PFSK-1 (cell line): Measurements from ENCODE around the gene MFSD2A.

Experiments
- FOXP2 ChIP-seq: optimal IDR thresholded peaks from 2 replicates; pipeline ENCODE3; 2011; ENCODE audit warnings: borderline replicate concordance, control low read depth, inconsistent platforms; ENCODE audit not compliant: insufficient read depth; ENCODE audit errors: extremely low read length, extremely low read depth
- POLR2AphosphoS5 ChIP-seq: IDR thresholded peaks from 2 replicates; pipeline ENCODE4 v1.6.1; 2012; ENCODE audit warnings: low read depth, mild to moderate bottlenecking, control low read depth, low read length, moderate library complexity
- SIN3A ChIP-seq: IDR thresholded peaks from 2 replicates; pipeline ENCODE4 v1.6.1; 2012; ENCODE audit warnings: mild to moderate bottlenecking, low read length, moderate library complexity, borderline replicate concordance; ENCODE audit not compliant: insufficient read depth
- TAF1 ChIP-seq: IDR thresholded peaks from 2 replicates; pipeline ENCODE4 v1.6.1; 2012; ENCODE audit warnings: low read length, control low read depth, borderline replicate concordance; ENCODE audit not compliant: insufficient read depth
- TF ChIP-seq, protein P1 (sequence below), 2 experiments: IDR thresholded peaks; 2 replicates each; pipeline versions ENCODE4 v1.6.1 to v1.8.0; 2011 to 2012; ENCODE audit warnings: low read depth in 2 of 2, low read length in 2 of 2, control low read depth in 1 of 2, inconsistent platforms in 1 of 2, mild to moderate bottlenecking in 1 of 2, moderate library complexity in 1 of 2; ENCODE audit not compliant: insufficient read depth in 1 of 2

Gene MFSD2A

GRCh38 chr1:40004857-40005256, 49.9 kb downstream of the MFSD2A start:
- TF ChIP-seq TAF1, result no peak
- TF ChIP-seq, protein P1, sequence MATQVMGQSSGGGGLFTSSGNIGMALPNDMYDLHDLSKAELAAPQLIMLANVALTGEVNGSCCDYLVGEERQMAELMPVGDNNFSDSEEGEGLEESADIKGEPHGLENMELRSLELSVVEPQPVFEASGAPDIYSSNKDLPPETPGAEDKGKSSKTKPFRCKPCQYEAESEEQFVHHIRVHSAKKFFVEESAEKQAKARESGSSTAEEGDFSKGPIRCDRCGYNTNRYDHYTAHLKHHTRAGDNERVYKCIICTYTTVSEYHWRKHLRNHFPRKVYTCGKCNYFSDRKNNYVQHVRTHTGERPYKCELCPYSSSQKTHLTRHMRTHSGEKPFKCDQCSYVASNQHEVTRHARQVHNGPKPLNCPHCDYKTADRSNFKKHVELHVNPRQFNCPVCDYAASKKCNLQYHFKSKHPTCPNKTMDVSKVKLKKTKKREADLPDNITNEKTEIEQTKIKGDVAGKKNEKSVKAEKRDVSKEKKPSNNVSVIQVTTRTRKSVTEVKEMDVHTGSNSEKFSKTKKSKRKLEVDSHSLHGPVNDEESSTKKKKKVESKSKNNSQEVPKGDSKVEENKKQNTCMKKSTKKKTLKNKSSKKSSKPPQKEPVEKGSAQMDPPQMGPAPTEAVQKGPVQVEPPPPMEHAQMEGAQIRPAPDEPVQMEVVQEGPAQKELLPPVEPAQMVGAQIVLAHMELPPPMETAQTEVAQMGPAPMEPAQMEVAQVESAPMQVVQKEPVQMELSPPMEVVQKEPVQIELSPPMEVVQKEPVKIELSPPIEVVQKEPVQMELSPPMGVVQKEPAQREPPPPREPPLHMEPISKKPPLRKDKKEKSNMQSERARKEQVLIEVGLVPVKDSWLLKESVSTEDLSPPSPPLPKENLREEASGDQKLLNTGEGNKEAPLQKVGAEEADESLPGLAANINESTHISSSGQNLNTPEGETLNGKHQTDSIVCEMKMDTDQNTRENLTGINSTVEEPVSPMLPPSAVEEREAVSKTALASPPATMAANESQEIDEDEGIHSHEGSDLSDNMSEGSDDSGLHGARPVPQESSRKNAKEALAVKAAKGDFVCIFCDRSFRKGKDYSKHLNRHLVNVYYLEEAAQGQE (IDR thresholded peaks at IDR 0.05; ENCODE audit: insufficient read depth in 1 of 2, low read depth in 2 of 2, low read length in 2 of 2), result no peak
- TF ChIP-seq SIN3A, result no peak
- no peak for TF ChIP-seq FOXP2
- TF ChIP-seq POLR2AphosphoS5, result no peak

DNA sequence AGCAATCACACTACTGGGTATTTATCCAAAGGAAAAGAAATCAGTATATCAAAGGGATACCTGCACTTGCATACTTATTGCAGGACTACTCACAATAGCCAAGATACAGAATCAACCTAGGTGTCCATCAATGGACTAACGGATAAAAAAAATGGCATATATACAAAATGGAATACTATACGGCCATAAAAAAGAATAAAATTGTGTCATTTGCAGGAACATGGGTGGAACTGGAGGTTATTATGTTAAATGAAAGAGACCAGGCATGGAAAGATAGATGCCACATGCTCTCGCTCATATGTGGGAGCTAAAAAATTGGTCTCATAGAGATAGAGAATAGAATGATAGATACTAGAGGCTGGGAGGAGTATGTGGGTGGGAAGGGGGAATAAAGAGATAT, 56.3 kb downstream of the MFSD2A start:
- TF ChIP-seq SIN3A (no peak), TAF1 (no peak), FOXP2 (no peak), POLR2AphosphoS5 (no peak)
- TF ChIP-seq, protein P1 (IDR thresholded peaks at IDR 0.05; ENCODE audit: insufficient read depth in 1 of 2, low read depth in 2 of 2, low read length in 2 of 2), result no peak

- TF ChIP-seq POLR2AphosphoS5, result no peak
- no peak for TF ChIP-seq SIN3A
- TF ChIP-seq TAF1, result no peak
- no peak for TF ChIP-seq FOXP2
- TF ChIP-seq, protein P1 (IDR thresholded peaks at IDR 0.05; ENCODE audit: insufficient read depth in 1 of 2, low read depth in 2 of 2, low read length in 2 of 2), result no peak
These were observed 59.3 kb downstream of the MFSD2A start for GRCh38 chr1:40014253-40014706.

- TF ChIP-seq FOXP2 (no peak), POLR2AphosphoS5 (no peak), TAF1 (no peak), SIN3A (no peak)
- TF ChIP-seq, protein P1 (IDR thresholded peaks at IDR 0.05; ENCODE audit: insufficient read depth in 1 of 2, low read depth in 2 of 2, low read length in 2 of 2), result no peak
These were observed 60.1 kb downstream of the MFSD2A start for GRCh38 chr1:40014812-40015594.
